Uterus (tissue), 4 donors: ENCODE data around the gene LRG1. TPM values are rescaled to one million over a fixed set of nuclear protein-coding genes. Genes with fewer than 3 reads are reported as not detected.

Experiments
- DNase-seq, 2 donors: peaks; one replicate each; pipeline ENCODE4 v3.0.0-alpha.2; 2019 to 2020
- H3K27ac ChIP-seq, 2 donors: fragments of 200-600 bp; sonication (generic); 1 replicate in 1 of 2; 2 replicates in 1 of 2; pipeline ENCODE4 v1.5.1; 2016 to 2018
- H3K27me3 ChIP-seq, 2 donors: fragments of 200-600 bp; sonication (generic); one replicate each; pipeline ENCODE4 v1.5.1; 2018 to 2019; ENCODE audit warnings: control low read depth in 1 of 2
- H3K36me3 ChIP-seq, 2 donors: fragments of 200-600 bp; sonication (generic); one replicate each; pipeline ENCODE4 v1.5.1; 2019; ENCODE audit warnings: control low read depth in 1 of 2
- H3K4me1 ChIP-seq, 2 donors: fragments of 200-600 bp; sonication (generic); one replicate each; pipeline ENCODE4 v1.5.1; 2018 to 2019; ENCODE audit warnings: control low read depth in 1 of 2
- H3K4me3 ChIP-seq, 2 donors: fragments of 200-600 bp; sonication (generic); 1 replicate in 1 of 2; 2 replicates in 1 of 2; pipeline ENCODE4 v1.5.1; 2018 to 2019; ENCODE audit warnings: mild to moderate bottlenecking in 1 of 2
- H3K9me3 ChIP-seq, 2 donors: fragments of 200-600 bp; sonication (generic); one replicate each; pipeline ENCODE4 v1.5.1; 2019; ENCODE audit warnings: control low read depth in 1 of 2
- POLR2A ChIP-seq, 2 donors: fragments of 450-650 bp; IDR thresholded peaks; one replicate each; pipeline ENCODE4 v1.6.1; 2016; ENCODE audit warnings: antibody characterized with exemption in 2 of 2, mild to moderate bottlenecking in 1 of 2, moderate library complexity in 1 of 2
- intact Hi-C: fragments of 100-400 bp; cut with DNase I; formaldehyde crosslinking; loops from one replicate; pipeline ENCODE4 v1.15.1; 2023; ENCODE audit warnings: low total_unique reads
- total RNA-seq, 4 donors: library from RNA; depleted of rRNA in 3 of 4; stranded (reverse); fragments of >200 nt in 3 of 4; gene quantifications; one replicate each; pipeline versions ENCODE4 v1.1.0 to v1.2.4, GENCODE V29; 2014 to 2023
- TF ChIP-seq, protein P1 (sequence below), 4 experiments: fragments of 200-600 bp in 2 of 4; fragments of 450-650 bp in 2 of 4; sonication (generic) in 2 of 4; IDR thresholded peaks; one replicate each; pipeline ENCODE4 v1.5.1; 2016 to 2019; ENCODE audit warnings: antibody characterized with exemption in 4 of 4, mild to moderate bottlenecking in 2 of 4, moderate library complexity in 1 of 4
- donor health status: DM: yes; HTN: yes; CAD: no.

The LRG1 gene, protein sequence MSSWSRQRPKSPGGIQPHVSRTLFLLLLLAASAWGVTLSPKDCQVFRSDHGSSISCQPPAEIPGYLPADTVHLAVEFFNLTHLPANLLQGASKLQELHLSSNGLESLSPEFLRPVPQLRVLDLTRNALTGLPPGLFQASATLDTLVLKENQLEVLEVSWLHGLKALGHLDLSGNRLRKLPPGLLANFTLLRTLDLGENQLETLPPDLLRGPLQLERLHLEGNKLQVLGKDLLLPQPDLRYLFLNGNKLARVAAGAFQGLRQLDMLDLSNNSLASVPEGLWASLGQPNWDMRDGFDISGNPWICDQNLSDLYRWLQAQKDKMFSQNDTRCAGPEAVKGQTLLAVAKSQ
- total RNA-seq: 1 to 10 TPM in 2 of 4 donors, under 1 TPM in 1, not detected in 1; 0.59 to 1.1 (median 1.1) TPM

DNA sequence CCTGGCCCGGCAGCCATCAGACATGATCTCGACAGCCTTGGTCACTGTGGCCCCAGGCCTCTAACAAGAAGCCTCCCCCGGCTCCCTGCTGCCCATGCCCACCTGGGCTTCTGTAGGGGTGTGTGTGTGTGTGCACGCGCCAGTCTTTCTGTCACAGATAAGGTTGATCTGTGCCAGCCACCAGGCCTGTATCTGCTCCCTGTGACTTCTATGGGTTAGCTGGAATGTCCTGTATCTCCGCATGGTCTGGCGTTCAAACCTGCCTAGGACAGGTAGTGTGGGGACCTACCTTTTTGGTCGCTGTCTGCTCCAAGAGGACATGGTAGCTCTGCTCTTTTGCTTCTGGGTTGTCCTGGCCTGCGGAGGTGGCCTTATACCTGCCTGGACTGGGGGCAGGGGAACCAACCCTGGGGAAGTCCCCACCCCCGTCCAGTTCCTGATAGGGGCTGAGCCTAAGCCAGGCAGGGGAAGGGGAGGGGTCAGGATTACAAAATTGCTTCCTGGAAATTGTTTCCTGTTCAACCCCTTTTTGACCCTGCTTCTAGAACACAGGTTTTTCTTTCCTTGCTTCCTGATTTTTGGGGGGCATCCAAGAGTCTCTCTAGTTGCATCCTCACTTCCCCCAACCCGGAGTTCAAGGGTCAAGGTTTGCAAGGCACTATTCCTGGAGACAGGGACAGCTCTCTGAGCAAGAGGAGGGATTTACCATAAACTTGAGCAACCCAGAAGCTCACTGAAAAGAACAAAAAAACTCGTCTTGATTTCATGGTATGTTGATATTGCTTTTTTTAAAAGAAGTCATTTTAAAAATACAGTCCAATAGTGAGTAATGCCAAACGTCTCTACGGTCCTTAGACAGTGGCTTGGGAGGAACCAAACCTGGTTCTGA lies at the start of gene LRG1:
TSS of gene LRG1 (minus strand) at position 344 of the 889 bp plus-strand sequence. CDS start at position 321, 23 bp downstream.
- Histone ChIP-seq H3K4me1 (no peaks in the 10 kb centered on the region), H3K27ac (no peak within 1 kb of the TSS), H3K36me3 (no peaks in the 10 kb centered on the region), H3K4me3 (no peak within 1 kb of the TSS), H3K9me3 (no peaks in the 10 kb centered on the region), H3K27me3 (no peaks in the 10 kb centered on the region)
- TF ChIP-seq, protein P1, sequence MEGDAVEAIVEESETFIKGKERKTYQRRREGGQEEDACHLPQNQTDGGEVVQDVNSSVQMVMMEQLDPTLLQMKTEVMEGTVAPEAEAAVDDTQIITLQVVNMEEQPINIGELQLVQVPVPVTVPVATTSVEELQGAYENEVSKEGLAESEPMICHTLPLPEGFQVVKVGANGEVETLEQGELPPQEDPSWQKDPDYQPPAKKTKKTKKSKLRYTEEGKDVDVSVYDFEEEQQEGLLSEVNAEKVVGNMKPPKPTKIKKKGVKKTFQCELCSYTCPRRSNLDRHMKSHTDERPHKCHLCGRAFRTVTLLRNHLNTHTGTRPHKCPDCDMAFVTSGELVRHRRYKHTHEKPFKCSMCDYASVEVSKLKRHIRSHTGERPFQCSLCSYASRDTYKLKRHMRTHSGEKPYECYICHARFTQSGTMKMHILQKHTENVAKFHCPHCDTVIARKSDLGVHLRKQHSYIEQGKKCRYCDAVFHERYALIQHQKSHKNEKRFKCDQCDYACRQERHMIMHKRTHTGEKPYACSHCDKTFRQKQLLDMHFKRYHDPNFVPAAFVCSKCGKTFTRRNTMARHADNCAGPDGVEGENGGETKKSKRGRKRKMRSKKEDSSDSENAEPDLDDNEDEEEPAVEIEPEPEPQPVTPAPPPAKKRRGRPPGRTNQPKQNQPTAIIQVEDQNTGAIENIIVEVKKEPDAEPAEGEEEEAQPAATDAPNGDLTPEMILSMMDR (IDR thresholded peaks at IDR 0.05): no peak
- TF ChIP-seq POLR2A (IDR thresholded peaks at IDR 0.05): peak in 1 of 2 donors; percentile 39
- peak in 1 of 2 donors; percentile 50 for DNase-seq
- intact Hi-C loops: no loop called here

DNA sequence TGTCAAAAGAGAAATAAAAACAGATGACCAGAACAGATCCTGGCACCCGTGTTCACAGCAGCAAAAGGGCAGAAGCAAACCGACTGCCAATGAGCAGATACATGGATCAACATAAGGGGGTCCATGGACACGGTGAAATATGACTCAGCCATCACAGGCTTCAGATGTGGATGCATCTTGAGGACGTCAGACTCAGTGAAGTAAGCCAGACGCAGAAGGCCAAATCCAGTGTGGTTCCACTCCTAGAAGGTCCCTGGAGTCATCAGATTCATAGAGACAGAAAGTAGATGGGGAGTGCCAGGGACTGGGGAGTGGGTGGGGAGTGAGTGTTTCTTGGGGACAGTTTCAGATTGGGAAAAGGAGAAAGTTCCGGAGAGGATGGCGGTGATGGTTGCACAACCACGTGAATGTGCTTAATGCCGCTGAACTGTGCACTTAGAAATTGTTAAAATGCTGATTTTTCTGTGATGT lies 48.5 kb upstream of the LRG1 start:
- peaks cover 0 to 10% of the 10 kb centered on the region in 2 donors for H3K4me1 ChIP-seq
- intact Hi-C loops: no loop called here

DNA sequence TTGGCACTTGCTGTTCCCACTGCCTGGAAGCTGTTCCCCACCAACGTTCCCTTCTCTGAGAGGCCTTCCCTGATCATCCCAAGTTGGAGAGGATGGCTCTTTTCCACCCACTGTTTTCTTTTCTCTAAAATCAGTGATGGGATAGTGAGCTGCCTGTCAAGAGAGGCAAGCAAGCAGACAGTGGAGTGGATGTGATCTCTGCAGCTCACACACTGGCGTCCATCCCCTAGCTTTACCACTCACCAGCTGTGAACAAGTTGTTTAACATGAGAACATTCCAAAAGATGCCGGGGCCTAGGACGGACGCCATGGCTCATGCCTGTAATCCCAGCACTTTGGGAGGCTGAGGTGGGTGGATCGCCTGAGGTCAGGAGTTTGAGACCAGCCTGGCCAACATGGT lies 47.7 kb upstream of the LRG1 start:
- Histone ChIP-seq H3K4me1 (peaks cover 0 to 10% of the 10 kb centered on the region in 2 donors), H3K27me3 (peaks cover 17 to 21% of the 10 kb centered on the region in 2 donors), H3K36me3 (no peaks in the 10 kb centered on the region), H3K4me3 (no peak overlapping the region), H3K9me3 (no peaks in the 10 kb centered on the region), H3K27ac (no peak overlapping the region)
- DNase-seq: no peak
- TF ChIP-seq, protein P1 (IDR thresholded peaks at IDR 0.05): no peak
- no peak for TF ChIP-seq POLR2A (IDR thresholded peaks at IDR 0.05)
- intact Hi-C loops: no loop called here

More for the DNA sequence above, 48.5 kb upstream of the LRG1 start:
- TF ChIP-seq POLR2A (IDR thresholded peaks at IDR 0.05): no peak
- TF ChIP-seq, protein P1 (IDR thresholded peaks at IDR 0.05): no peak
- no peaks in the 10 kb centered on the region for H3K36me3 ChIP-seq
- H3K27ac ChIP-seq: no peak overlapping the region
- peaks cover 17 to 21% of the 10 kb centered on the region in 2 donors for H3K27me3 ChIP-seq
- no peak overlapping the region for H3K4me3 ChIP-seq
- no peak for DNase-seq
- H3K9me3 ChIP-seq: no peaks in the 10 kb centered on the region

DNA sequence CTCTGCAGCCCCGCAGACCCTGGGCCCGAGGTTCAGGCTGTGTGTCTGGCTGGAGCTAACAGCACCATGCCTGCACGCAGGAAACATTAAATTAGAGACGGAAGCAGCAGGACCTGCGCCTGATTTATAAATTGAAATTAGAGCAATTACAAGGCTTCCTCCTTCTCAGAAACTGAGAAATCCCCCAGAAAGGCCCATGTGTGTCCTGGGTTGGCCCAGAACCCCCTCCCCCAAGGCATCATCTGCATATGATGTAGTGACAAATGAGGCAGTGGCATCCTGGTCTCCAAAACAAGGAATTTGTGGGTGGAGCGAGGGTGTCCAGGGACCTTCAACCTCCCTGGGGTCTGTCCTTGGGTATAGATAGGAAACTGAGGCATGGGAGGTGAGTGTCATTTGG lies 46.9 kb upstream of the LRG1 start:
- H3K27me3 ChIP-seq: peaks cover 17 to 21% of the 10 kb centered on the region in 2 donors
- intact Hi-C loops: no loop called here
- TF ChIP-seq, protein P1 (IDR thresholded peaks at IDR 0.05): no peak
- no peak for TF ChIP-seq POLR2A (IDR thresholded peaks at IDR 0.05)

More for the DNA sequence above, 46.9 kb upstream of the LRG1 start:
- DNase-seq: no peak
- Histone ChIP-seq H3K36me3 (no peaks in the 10 kb centered on the region), H3K4me1 (peaks cover 0 to 12% of the 10 kb centered on the region in 2 donors), H3K4me3 (no peak overlapping the region), H3K27ac (no peak overlapping the region), H3K9me3 (no peaks in the 10 kb centered on the region)
